Measurements from ENCODE around the gene GDF2. TPM values are rescaled to one million over a fixed set of nuclear protein-coding genes. Genes with fewer than 3 reads are reported as not detected.
A peak's percentile ranks its signal among the peaks of the same experiment; 100 is the strongest.

The GDF2 gene
- total and polyA plus RNA-seq, 4 donors = not detected

GRCh38 chr10:47340608-47341170 lies 18.4 kb downstream of the GDF2 start:
- H3K27me3 ChIP-seq (ENCODE audit: control insufficient read depth in 3 of 3, insufficient read depth in 3 of 3, low read length in 2 of 3) = no peaks in the 10 kb centered on the region
- H3K4me1 ChIP-seq (ENCODE audit: control insufficient read depth in 5 of 5, insufficient read depth in 5 of 5, low read length in 5 of 5) = peaks cover 0 to 7% (median 0%) of the 10 kb centered on the region in 5 donors
- H3K27ac ChIP-seq (ENCODE audit: low read depth in 1 of 2, low read length in 1 of 2) = no peak overlapping the region
- WGBS, 2 donors = 73% methylated on average over 5 of the region's 5 CpGs
- ATAC-seq (ENCODE audit: insufficient read depth, low FRiP score) (peak; percentile 83), DNase-seq (peak; percentile 51 to 70 (median 63))
- TF ChIP-seq, protein P1, sequence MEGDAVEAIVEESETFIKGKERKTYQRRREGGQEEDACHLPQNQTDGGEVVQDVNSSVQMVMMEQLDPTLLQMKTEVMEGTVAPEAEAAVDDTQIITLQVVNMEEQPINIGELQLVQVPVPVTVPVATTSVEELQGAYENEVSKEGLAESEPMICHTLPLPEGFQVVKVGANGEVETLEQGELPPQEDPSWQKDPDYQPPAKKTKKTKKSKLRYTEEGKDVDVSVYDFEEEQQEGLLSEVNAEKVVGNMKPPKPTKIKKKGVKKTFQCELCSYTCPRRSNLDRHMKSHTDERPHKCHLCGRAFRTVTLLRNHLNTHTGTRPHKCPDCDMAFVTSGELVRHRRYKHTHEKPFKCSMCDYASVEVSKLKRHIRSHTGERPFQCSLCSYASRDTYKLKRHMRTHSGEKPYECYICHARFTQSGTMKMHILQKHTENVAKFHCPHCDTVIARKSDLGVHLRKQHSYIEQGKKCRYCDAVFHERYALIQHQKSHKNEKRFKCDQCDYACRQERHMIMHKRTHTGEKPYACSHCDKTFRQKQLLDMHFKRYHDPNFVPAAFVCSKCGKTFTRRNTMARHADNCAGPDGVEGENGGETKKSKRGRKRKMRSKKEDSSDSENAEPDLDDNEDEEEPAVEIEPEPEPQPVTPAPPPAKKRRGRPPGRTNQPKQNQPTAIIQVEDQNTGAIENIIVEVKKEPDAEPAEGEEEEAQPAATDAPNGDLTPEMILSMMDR (IDR thresholded peaks at IDR 0.05; ENCODE audit: control extremely low read depth, extremely low read depth) = peak; percentile 63
- no peaks in the 10 kb centered on the region for H3K36me3 ChIP-seq (ENCODE audit: control insufficient read depth in 4 of 4, insufficient read depth in 4 of 4, low read length in 4 of 4)
- no peak overlapping the region for H3K4me3 ChIP-seq
- H3K9me3 ChIP-seq (ENCODE audit: control insufficient read depth in 4 of 4, insufficient read depth in 3 of 4, low read length in 3 of 4) = no peaks in the 10 kb centered on the region
- no peak overlapping the region for H3K9ac ChIP-seq (ENCODE audit: insufficient read depth in 1 of 2, low read length in 2 of 2)

- ATAC-seq (ENCODE audit: insufficient read depth, low FRiP score) = no peak
- Histone ChIP-seq H3K4me3 (no peak overlapping the region), H3K27ac (ENCODE audit: low read depth in 1 of 2, low read length in 1 of 2) (no peak overlapping the region), H3K4me1 (ENCODE audit: control insufficient read depth in 5 of 5, insufficient read depth in 5 of 5, low read length in 5 of 5) (peaks cover 0 to 14% (median 3%) of the 10 kb centered on the region in 5 donors), H3K27me3 (ENCODE audit: control insufficient read depth in 3 of 3, insufficient read depth in 3 of 3, low read length in 2 of 3) (no peaks in the 10 kb centered on the region), H3K9me3 (ENCODE audit: control insufficient read depth in 4 of 4, insufficient read depth in 3 of 4, low read length in 3 of 4) (no peaks in the 10 kb centered on the region), H3K9ac (ENCODE audit: insufficient read depth in 1 of 2, low read length in 2 of 2) (no peak overlapping the region), H3K36me3 (ENCODE audit: control insufficient read depth in 4 of 4, insufficient read depth in 4 of 4, low read length in 4 of 4) (no peaks in the 10 kb centered on the region)
- TF ChIP-seq, protein P1 (IDR thresholded peaks at IDR 0.05; ENCODE audit: control extremely low read depth, extremely low read depth) = no peak
- 89% methylated on average over 13 of the region's 13 CpGs for WGBS, 2 donors
- DNase-seq = peak in 1 of 3 donors; percentile 3
Measured at GRCh38 chr10:47344996-47345870, 23.0 kb downstream of the GDF2 start.

DNA sequence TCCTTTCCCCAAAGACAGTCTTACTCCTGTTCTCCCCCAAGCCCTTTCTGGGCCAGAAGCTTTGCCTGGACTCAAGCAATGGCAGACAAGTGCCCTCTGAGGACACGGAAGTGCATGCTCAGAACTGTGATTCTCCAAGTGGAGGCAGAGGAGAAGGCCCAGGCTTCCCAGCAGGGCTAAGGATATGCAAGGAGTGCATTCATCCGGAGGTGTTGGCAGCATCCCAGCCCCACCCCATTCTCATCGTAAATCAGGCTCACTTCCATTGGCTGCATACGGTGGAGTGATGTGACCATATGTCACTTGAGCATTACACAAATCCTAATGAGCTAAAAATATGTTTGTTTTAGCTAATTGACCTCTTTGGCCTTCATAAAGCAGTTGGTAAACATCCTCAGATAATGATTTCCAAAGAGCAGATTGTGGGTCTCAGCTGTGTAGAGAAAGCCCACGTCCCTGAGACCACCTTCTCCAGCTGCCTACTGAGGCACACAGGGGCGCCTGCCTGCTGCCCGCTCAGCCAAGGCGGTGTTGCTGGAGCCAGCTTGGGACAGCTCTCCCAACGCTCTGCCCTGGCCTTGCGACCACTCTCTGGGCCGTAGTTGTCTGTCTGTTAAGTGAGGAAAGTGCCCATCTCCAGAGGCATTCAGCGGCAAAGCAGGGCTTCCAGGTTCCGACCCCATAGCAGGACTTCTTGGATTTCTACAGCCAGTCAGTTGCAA lies 24.5 kb downstream of the GDF2 start:
- no peaks in the 10 kb centered on the region for H3K9me3 ChIP-seq (ENCODE audit: control insufficient read depth in 4 of 4, insufficient read depth in 3 of 4, low read length in 3 of 4)
- H3K9ac ChIP-seq (ENCODE audit: insufficient read depth in 1 of 2, low read length in 2 of 2) = no peak overlapping the region
- peaks cover 0 to 14% (median 3%) of the 10 kb centered on the region in 5 donors for H3K4me1 ChIP-seq (ENCODE audit: control insufficient read depth in 5 of 5, insufficient read depth in 5 of 5, low read length in 5 of 5)
- no peaks in the 10 kb centered on the region for H3K27me3 ChIP-seq (ENCODE audit: control insufficient read depth in 3 of 3, insufficient read depth in 3 of 3, low read length in 2 of 3)
- H3K27ac ChIP-seq (ENCODE audit: low read depth in 1 of 2, low read length in 1 of 2) = peak overlapping the region in 1 of 2 donors; percentile 17
- ATAC-seq (ENCODE audit: insufficient read depth, low FRiP score) = peak; percentile 61
- WGBS, 2 donors = 74 to 85% methylated on average over 13 of the region's 13 CpGs
- TF ChIP-seq, protein P1 (IDR thresholded peaks at IDR 0.05; ENCODE audit: control extremely low read depth, extremely low read depth) = no peak
- DNase-seq = peak in 2 of 3 donors; percentile 29 to 65
- no peak overlapping the region for H3K4me3 ChIP-seq
- no peaks in the 10 kb centered on the region for H3K36me3 ChIP-seq (ENCODE audit: control insufficient read depth in 4 of 4, insufficient read depth in 4 of 4, low read length in 4 of 4)

All from lung (tissue), 12 donors.